ENCODE data around the gene MATR3.

MATR3 gene

DNA sequence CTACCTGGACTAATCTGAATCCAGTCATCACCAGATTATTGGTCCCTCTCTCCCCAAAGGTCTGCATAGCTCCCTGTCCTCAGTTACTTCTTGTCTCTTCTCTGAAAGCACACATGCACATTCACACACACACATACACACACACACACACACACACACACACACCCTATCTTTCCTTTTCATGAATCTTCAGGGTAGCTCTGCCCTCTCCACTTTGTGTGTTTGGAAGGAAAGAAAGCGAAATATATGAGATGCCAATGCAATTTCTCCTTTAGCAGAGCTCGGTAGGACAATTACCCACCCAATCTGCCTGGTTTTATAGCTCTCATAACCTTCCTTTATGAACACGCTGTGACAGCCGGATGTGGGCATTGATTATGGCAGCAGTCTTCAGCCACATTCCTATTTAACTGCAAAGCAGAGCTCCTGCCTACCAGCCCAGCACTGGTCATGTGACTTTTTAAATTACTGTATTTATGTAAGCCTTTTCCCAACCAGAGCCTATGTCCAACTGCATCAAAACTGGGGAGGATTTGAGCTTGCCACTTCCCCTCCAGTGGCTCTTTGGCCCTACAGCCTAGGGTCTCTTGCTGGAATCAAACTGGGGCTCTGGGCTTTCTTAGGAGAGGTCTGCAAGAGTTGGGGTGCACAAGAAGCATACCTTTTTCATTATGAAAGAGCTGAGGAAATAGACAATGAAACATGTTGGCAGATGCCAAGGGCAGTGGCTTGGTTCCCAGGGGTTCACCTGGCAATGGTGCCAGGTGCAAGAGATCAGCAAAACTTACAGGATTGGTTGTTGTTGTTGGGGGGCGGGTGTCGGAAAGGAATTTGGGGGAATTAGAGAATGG lies 20.8 kb upstream of the MATR3 start:
- DNase-seq (ENCODE audit: low read depth) = no peak
- TF ChIP-seq, protein P1, sequence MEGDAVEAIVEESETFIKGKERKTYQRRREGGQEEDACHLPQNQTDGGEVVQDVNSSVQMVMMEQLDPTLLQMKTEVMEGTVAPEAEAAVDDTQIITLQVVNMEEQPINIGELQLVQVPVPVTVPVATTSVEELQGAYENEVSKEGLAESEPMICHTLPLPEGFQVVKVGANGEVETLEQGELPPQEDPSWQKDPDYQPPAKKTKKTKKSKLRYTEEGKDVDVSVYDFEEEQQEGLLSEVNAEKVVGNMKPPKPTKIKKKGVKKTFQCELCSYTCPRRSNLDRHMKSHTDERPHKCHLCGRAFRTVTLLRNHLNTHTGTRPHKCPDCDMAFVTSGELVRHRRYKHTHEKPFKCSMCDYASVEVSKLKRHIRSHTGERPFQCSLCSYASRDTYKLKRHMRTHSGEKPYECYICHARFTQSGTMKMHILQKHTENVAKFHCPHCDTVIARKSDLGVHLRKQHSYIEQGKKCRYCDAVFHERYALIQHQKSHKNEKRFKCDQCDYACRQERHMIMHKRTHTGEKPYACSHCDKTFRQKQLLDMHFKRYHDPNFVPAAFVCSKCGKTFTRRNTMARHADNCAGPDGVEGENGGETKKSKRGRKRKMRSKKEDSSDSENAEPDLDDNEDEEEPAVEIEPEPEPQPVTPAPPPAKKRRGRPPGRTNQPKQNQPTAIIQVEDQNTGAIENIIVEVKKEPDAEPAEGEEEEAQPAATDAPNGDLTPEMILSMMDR (IDR thresholded peaks at IDR 0.05; ENCODE audit: low read depth, low read length, missing control alignments) = no peak
- in situ Hi-C loops (cut with HindIII; ENCODE audit: low sequenced_read_pairs) = no loop called here
- peak overlapping the region; percentile 55 for H3K4me3 ChIP-seq (ENCODE audit: low read depth, low read length)

DNA sequence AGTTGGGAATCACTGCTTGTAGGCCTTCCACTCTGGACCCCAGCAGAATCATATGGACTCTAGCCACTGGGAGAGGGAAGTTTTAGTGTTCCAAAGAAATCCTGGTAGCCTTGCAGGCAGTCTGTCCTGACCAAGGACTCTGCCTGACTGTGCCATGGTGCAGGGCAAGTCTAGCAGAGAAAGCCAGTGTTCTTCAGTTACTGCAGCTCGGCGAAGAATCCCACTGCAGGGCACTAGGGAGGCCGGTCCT lies 20.3 kb upstream of the MATR3 start:
- peak overlapping the region; percentile 55 for H3K4me3 ChIP-seq (ENCODE audit: low read depth, low read length)
- in situ Hi-C loops (cut with HindIII; ENCODE audit: low sequenced_read_pairs) = no loop called here
- DNase-seq (ENCODE audit: low read depth) = no peak
- TF ChIP-seq, protein P1 (IDR thresholded peaks at IDR 0.05; ENCODE audit: low read depth, low read length, missing control alignments) = peak; percentile 2

DNA sequence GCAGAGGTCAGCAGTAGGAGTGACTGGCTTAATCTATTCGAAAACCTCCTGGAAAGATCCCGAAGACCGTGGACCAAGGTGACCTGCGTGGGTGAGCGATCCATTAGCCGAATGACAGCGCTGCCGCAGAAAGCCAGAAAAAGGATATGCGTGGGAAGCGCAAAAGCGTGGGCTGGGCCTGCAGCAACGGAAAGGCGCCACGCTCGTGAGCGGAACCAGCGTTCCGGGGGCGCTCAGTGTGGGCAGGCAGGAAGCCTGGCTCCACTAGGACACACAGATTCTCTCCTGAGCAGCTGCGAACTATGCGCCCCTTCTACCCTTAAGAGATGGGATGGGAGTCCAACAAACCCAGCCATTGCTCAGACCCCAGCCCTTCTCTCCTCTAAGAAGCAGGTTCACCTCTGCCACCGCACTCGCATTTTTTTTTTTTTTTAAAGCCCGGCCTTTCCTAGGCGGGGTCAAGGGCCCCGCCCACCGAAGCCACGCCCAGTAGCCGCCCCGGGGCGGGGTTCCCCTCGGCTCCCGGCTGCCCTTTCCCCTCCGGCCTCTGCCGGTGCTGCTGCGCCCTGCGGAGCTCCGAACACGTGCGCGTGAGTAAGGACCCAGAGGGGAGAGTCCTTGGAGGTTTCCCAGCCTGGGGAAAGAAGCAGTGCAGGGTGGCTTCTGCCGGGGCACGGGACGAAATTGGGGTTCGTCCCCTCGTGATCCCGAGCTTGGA lies 19.8 kb upstream of the MATR3 start:
- no peak for DNase-seq (ENCODE audit: low read depth)
- peak overlapping the region; percentile 55 for H3K4me3 ChIP-seq (ENCODE audit: low read depth, low read length)
- in situ Hi-C loops (cut with HindIII; ENCODE audit: low sequenced_read_pairs) = no loop called here
- TF ChIP-seq, protein P1 (IDR thresholded peaks at IDR 0.05; ENCODE audit: low read depth, low read length, missing control alignments) = peak; percentile 0

DNA sequence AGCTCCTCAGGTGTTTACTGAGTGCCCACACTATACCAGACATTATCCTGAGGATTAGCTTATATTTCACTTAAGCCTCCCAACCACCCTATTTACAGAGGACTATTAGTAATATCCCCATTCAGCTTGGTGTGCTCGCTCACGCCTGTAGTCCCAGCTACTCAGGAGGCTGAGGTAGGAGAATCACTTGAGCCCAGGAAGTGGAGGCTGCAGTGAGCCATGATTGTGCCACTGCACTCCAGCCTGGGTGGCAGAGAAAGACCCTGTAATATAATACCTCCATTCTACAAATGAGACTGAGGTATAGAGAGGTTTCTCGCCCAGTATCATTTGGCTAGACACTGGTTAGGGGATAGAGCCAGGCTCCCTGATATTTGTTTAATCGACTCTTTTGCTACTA lies 18.0 kb upstream of the MATR3 start:
- DNase-seq (ENCODE audit: low read depth) = no peak
- H3K4me3 ChIP-seq (ENCODE audit: low read depth, low read length) = peak overlapping the region; percentile 9
- TF ChIP-seq, protein P1 (IDR thresholded peaks at IDR 0.05; ENCODE audit: low read depth, low read length, missing control alignments) = no peak
- in situ Hi-C loops (cut with HindIII; ENCODE audit: low sequenced_read_pairs) = no loop called here

DNA sequence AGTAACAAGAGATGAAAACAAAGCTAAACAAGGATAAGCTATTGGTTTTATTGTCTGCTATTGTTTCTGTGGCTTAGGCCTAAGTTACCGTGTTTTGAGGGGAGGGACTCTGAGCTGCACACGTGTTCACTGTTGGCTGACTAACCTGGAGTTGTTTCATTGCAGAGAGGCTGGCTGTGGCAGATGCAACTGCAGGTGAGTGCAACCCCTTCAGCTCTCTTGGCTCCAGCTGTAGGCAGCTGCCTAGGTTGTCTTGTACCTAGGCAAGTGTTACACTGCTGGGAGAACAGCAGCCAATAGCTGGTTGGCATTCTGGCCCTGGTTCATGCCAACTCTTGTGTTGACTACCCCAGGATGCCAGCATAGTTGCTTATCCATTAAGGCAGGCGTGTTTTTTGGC lies 17.6 kb upstream of the MATR3 start:
- in situ Hi-C loops (cut with HindIII; ENCODE audit: low sequenced_read_pairs) = no loop called here
- no peak for DNase-seq (ENCODE audit: low read depth)
- TF ChIP-seq, protein P1 (IDR thresholded peaks at IDR 0.05; ENCODE audit: low read depth, low read length, missing control alignments) = no peak
- H3K4me3 ChIP-seq (ENCODE audit: low read depth, low read length) = no peak overlapping the region

DNA sequence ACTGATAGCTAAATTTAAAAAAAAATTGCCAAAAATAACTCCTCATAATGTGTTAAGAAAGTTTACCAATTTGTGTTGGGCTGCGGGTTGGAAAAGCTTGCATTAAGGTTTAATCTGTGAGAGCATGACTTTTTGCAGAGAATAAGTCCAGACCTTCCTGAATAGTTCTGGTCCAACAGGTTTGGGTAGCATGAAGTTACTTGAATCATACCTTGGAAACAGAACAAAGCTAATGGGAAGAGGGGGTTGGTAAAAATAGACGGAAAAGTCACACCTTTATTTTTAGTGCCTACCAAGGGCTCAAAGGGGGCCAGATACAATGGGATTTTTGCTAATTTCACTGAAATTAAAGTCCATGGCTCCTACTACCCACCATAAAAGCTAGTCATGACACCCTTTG lies 17.1 kb upstream of the MATR3 start:
- TF ChIP-seq, protein P1 (IDR thresholded peaks at IDR 0.05; ENCODE audit: low read depth, low read length, missing control alignments) = no peak
- no peak overlapping the region for H3K4me3 ChIP-seq (ENCODE audit: low read depth, low read length)
- no peak for DNase-seq (ENCODE audit: low read depth)
- in situ Hi-C loops (cut with HindIII; ENCODE audit: low sequenced_read_pairs) = no loop called here

Measured in astrocyte of the cerebellum (primary cell).